ENCODE measurements around the gene SUGT1.
"Not testable (repeated sequence)": the region's sequence is repeated elsewhere in the genome, so short reads cannot be mapped to it uniquely, and the experiment has no call there.

DNA sequence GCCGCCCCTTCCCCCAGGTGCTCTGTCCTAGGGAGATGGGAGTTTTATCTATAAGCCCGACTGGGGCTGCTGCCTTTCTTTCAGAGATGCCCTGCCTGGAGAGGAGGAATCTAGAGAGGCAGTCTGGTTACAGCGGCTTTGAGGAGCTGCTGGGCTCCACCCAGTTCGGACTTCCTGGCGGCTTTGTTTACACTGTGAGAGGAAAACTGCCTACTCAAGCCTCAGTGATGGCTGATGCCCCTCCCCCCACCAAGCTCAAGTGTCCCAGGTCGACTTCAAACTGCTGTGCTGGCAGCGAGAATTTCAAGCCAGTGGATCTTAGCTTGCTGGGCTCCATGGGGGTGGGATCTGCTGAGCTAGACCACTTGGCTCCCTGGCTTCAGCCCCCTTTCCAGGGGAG, 68.3 kb downstream of the SUGT1 start:
- not testable (repeated sequence) for TF ChIP-seq CTCF (IDR thresholded peaks at IDR 0.05); EZH2 (IDR thresholded peaks at IDR 0.05; ENCODE audit: borderline replicate concordance, insufficient read depth, low read depth, low read length, poor library complexity, severe bottlenecking)
